ENCODE measurements around the gene TMEM61. TPM values are rescaled to one million over a fixed set of nuclear protein-coding genes. Genes with fewer than 3 reads are reported as not detected.

Gene TMEM61
- total and polyA plus RNA-seq, 2 donors (not counting 1 experiment from before 2014, with no cell fraction given), result not detected

GRCh38 chr1:55041613-55042012 is 61.2 kb downstream of the TMEM61 start:
- Histone ChIP-seq H3K27me3 (ENCODE audit: control insufficient read depth, insufficient read depth, low read length) (peaks cover 52% of the 10 kb centered on the region), H3K9ac (ENCODE audit: insufficient read depth, low read length) (no peak overlapping the region), H3K4me2 (ENCODE audit: extremely low read depth, insufficient read depth, low read length) (no peak overlapping the region), H3K36me3 (ENCODE audit: control insufficient read depth, insufficient read depth, low read length) (no peaks in the 10 kb centered on the region), H3K9me3 (ENCODE audit: control insufficient read depth, insufficient read depth, low read depth, low read length) (no peaks in the 10 kb centered on the region), H3K4me3 (replicated peaks in 1 of 4; ENCODE audit: control extremely low read depth in 1 of 4, insufficient read depth in 1 of 4, low read depth in 3 of 4, low read length in 4 of 4) (no peak overlapping the region), H3K79me2 (ENCODE audit: control insufficient read depth, insufficient read depth, low read length) (no peaks in the 10 kb centered on the region), H3K27ac (ENCODE audit: insufficient read depth, low read length) (no peak overlapping the region), H2AFZ (ENCODE audit: low read length) (no peak overlapping the region), H3K4me1 (ENCODE audit: control insufficient read depth, extremely low read depth, insufficient read depth, low read length) (no peaks in the 10 kb centered on the region), H4K20me1 (ENCODE audit: control insufficient read depth, extremely low read depth, insufficient read depth, low read length) (no peaks in the 10 kb centered on the region)
- TF ChIP-seq CTCF (conservative IDR thresholded peaks at IDR 0.05 in 1 of 2, IDR thresholded peaks at IDR 0.05 in 1 of 2; ENCODE audit: low read depth in 1 of 2, low read length in 2 of 2), result no peak
- no peak for TF ChIP-seq EZH2 (IDR thresholded peaks at IDR 0.05; ENCODE audit: low read length, missing control alignments)
- no peak for DNase-seq (ENCODE audit: low read depth in 2 of 2)

Other genes with a start within 250 kb of the TMEM61 start
- 4.4 and 5.4 TPM in 2 replicates for gene PARS2, start 216.1 kb upstream of the TMEM61 start, total RNA-seq
- 3.4 TPM in 2 replicates for gene PARS2, start 216.1 kb upstream of the TMEM61 start, polyA plus RNA-seq
- gene TTC22, start 179.3 kb upstream of the TMEM61 start, total RNA-seq, result not detected in 2 replicates
- not detected in 2 replicates for gene TTC22, start 179.3 kb upstream of the TMEM61 start, polyA plus RNA-seq
- 98.9 and 329 TPM in 2 replicates for gene DHCR24, start 93.4 kb upstream of the TMEM61 start, total RNA-seq
- gene DHCR24, start 93.4 kb upstream of the TMEM61 start, polyA plus RNA-seq, result 217 and 314 TPM in 2 replicates
- gene BSND, start 18.3 kb downstream of the TMEM61 start, total RNA-seq, result not detected in 2 replicates
- not detected in 2 replicates for gene BSND, start 18.3 kb downstream of the TMEM61 start, polyA plus RNA-seq
- gene PCSK9, start 58.9 kb downstream of the TMEM61 start, total RNA-seq, result 1.0 and 2.0 TPM in 2 replicates
- 0.61 and 0.70 TPM in 2 replicates for gene PCSK9, start 58.9 kb downstream of the TMEM61 start, polyA plus RNA-seq
- gene USP24, start 234.7 kb downstream of the TMEM61 start, total RNA-seq, result 39.3 and 63.9 TPM in 2 replicates
- 16.4 and 17.5 TPM in 2 replicates for gene USP24, start 234.7 kb downstream of the TMEM61 start, polyA plus RNA-seq